ENCODE results near the gene SP140. TPM values are rescaled to one million over a fixed set of nuclear protein-coding genes. Genes with fewer than 3 reads are reported as not detected.
A peak's percentile ranks its signal among the peaks of the same experiment; 100 is the strongest.
"Not testable (repeated sequence)": the region's sequence is repeated elsewhere in the genome, so short reads cannot be mapped to it uniquely, and the experiment has no call there.

Gene SP140
- total RNA-seq, 1 donor from 2014 or later = not detected

GRCh38 chr2:230256733-230257332 lies 31.3 kb downstream of the SP140 start:
- Histone ChIP-seq H3K4me3 (ENCODE audit: low read depth, low read length) (no peak overlapping the region), H3K36me3 (ENCODE audit: control insufficient read depth, insufficient read depth, low read length) (no peaks in the 10 kb centered on the region), H3K27me3 (ENCODE audit: control insufficient read depth, insufficient read depth, low read length) (no peaks in the 10 kb centered on the region)
- no peak for TF ChIP-seq CTCF (IDR thresholded peaks at IDR 0.05; ENCODE audit: insufficient read depth, low read length, severe bottlenecking)
- no peak for DNase-seq (ENCODE audit: low read depth)
- no peak for FAIRE-seq

- no peaks in the 10 kb centered on the region for H3K27me3 ChIP-seq (ENCODE audit: control insufficient read depth, insufficient read depth, low read length)
- FAIRE-seq (no peak), DNase-seq (ENCODE audit: low read depth) (no peak)
- TF ChIP-seq CTCF (IDR thresholded peaks at IDR 0.05; ENCODE audit: insufficient read depth, low read length, severe bottlenecking) = no peak
- H3K36me3 ChIP-seq (ENCODE audit: control insufficient read depth, insufficient read depth, low read length) = no peaks in the 10 kb centered on the region
- H3K4me3 ChIP-seq (ENCODE audit: low read depth, low read length) = no peak overlapping the region
These were observed 32.9 kb downstream of the SP140 start for GRCh38 chr2:230258483-230258882.

- Histone ChIP-seq H3K27me3 (ENCODE audit: control insufficient read depth, insufficient read depth, low read length) (no peaks in the 10 kb centered on the region), H3K36me3 (ENCODE audit: control insufficient read depth, insufficient read depth, low read length) (no peaks in the 10 kb centered on the region), H3K4me3 (ENCODE audit: low read depth, low read length) (no peak overlapping the region)
- DNase-seq (ENCODE audit: low read depth) (no peak), FAIRE-seq (no peak)
- TF ChIP-seq CTCF (IDR thresholded peaks at IDR 0.05; ENCODE audit: insufficient read depth, low read length, severe bottlenecking) = no peak
These were observed 36.7 kb downstream of the SP140 start for GRCh38 chr2:230262246-230262645.

GRCh38 chr2:230264945-230265344 lies 39.4 kb downstream of the SP140 start:
- peak; percentile 85 for DNase-seq (ENCODE audit: low read depth)
- H3K4me3 ChIP-seq (ENCODE audit: low read depth, low read length); H3K27me3 ChIP-seq (ENCODE audit: control insufficient read depth, insufficient read depth, low read length); H3K36me3 ChIP-seq (ENCODE audit: control insufficient read depth, insufficient read depth, low read length): not testable (repeated sequence)
- FAIRE-seq = peak; percentile 68

- Histone ChIP-seq H3K4me3 (ENCODE audit: low read depth, low read length) (no peak overlapping the region), H3K27me3 (ENCODE audit: control insufficient read depth, insufficient read depth, low read length) (no peaks in the 10 kb centered on the region), H3K36me3 (ENCODE audit: control insufficient read depth, insufficient read depth, low read length) (no peaks in the 10 kb centered on the region)
- no peak for TF ChIP-seq CTCF (IDR thresholded peaks at IDR 0.05; ENCODE audit: insufficient read depth, low read length, severe bottlenecking)
- DNase-seq (ENCODE audit: low read depth) (no peak), FAIRE-seq (no peak)
These were observed 41.1 kb downstream of the SP140 start for GRCh38 chr2:230266638-230267037.

GRCh38 chr2:230267059-230267458 lies 41.5 kb downstream of the SP140 start:
- DNase-seq (ENCODE audit: low read depth) (no peak), FAIRE-seq (no peak)
- Histone ChIP-seq H3K4me3 (ENCODE audit: low read depth, low read length) (no peak overlapping the region), H3K36me3 (ENCODE audit: control insufficient read depth, insufficient read depth, low read length) (no peaks in the 10 kb centered on the region), H3K27me3 (ENCODE audit: control insufficient read depth, insufficient read depth, low read length) (no peaks in the 10 kb centered on the region)
- no peak for TF ChIP-seq CTCF (IDR thresholded peaks at IDR 0.05; ENCODE audit: insufficient read depth, low read length, severe bottlenecking)

Measured in bronchial epithelial cell (primary cell).